ENCODE measurements around the gene TSFM. TPM values are rescaled to one million over a fixed set of nuclear protein-coding genes. Genes with fewer than 3 reads are reported as not detected.
A peak's percentile ranks its signal among the peaks of the same experiment; 100 is the strongest.

The TSFM gene
- total RNA-seq, 1 donor from 2014 or later: 21.6 TPM

Small RNA genes lying within 50 kb of the gene (small RNA-seq; reads per million reads assigned to genes)
- gene MIR26A2 (ENCODE audit: low replicate concordance) (15.8 reads per million, percentile 94 among the genes with 10 or more reads in this experiment), gene RNU6-1083P (ENCODE audit: low replicate concordance) (not detected)

Other genes starting within 250 kb of the TSFM start
- 116 TPM for gene DCTN2, start 235.6 kb upstream of the TSFM start, total RNA-seq
- 79.9 TPM for gene KIF5A, start 232.7 kb upstream of the TSFM start, total RNA-seq
- 10.3 TPM for gene PIP4K2C, start 191.6 kb upstream of the TSFM start, total RNA-seq
- gene DTX3, start 178.0 kb upstream of the TSFM start, total RNA-seq: 47.7 TPM
- 23.1 TPM for gene ARHGEF25, start 171.4 kb upstream of the TSFM start, total RNA-seq
- 43.8 TPM for gene B4GALNT1, start 149.6 kb upstream of the TSFM start, total RNA-seq
- gene OS9, start 88.7 kb upstream of the TSFM start, total RNA-seq: 96.1 TPM
- 40.6 TPM for gene AGAP2, start 44.0 kb upstream of the TSFM start, total RNA-seq
- gene TSPAN31, start 37.7 kb upstream of the TSFM start, total RNA-seq: 26.6 TPM
- gene CDK4, start 30.5 kb upstream of the TSFM start, total RNA-seq: 47.7 TPM
- gene MARCHF9, start 27.7 kb upstream of the TSFM start, total RNA-seq: 12.3 TPM
- gene CYP27B1, start 15.7 kb upstream of the TSFM start, total RNA-seq: 0.25 TPM
- gene METTL1, start 10.7 kb upstream of the TSFM start, total RNA-seq: 0.74 TPM
- 2.7 TPM for gene EEF1AKMT3, start 10.2 kb upstream of the TSFM start, total RNA-seq
- 1.2 TPM for gene AVIL, start 35.9 kb downstream of the TSFM start, total RNA-seq
- 22.9 TPM for gene CTDSP2, start 63.9 kb downstream of the TSFM start, total RNA-seq
- gene ATP23, start 158.8 kb downstream of the TSFM start, total RNA-seq: 7.1 TPM